ENCODE measurements around the gene TSPAN9.

GRCh38 chr12:3028108-3028507 is 49.1 kb upstream of the TSPAN9 start:
- TF ChIP-seq CTCF (conservative IDR thresholded peaks at IDR 0.05; ENCODE audit: low read depth, low read length), result no peak
- no peak for TF ChIP-seq EZH2 (IDR thresholded peaks at IDR 0.05; ENCODE audit: borderline replicate concordance, low read depth, low read length, poor library complexity, severe bottlenecking)
